Stimulated activated CD8-positive, alpha-beta memory T cell treated with anti-CD3 and anti-CD28 coated beads, Interleukin-2, amount 100 ng/mL, for 48 hours (primary cell): ENCODE measurements around the gene LCN15.
"Not testable (repeated sequence)": the region's sequence is repeated elsewhere in the genome, so short reads cannot be mapped to it uniquely, and the experiment has no call there.

Source experiments
- DNase-seq, 2 donors: peaks; one replicate each; pipeline ENCODE4 v3.0.0-alpha.2; 2020; ENCODE audit warnings: low read depth in 2 of 2

Gene LCN15

GRCh38 chr9:136775191-136775590 lies 10.9 kb upstream of the LCN15 start:
- no peak for DNase-seq

DNA sequence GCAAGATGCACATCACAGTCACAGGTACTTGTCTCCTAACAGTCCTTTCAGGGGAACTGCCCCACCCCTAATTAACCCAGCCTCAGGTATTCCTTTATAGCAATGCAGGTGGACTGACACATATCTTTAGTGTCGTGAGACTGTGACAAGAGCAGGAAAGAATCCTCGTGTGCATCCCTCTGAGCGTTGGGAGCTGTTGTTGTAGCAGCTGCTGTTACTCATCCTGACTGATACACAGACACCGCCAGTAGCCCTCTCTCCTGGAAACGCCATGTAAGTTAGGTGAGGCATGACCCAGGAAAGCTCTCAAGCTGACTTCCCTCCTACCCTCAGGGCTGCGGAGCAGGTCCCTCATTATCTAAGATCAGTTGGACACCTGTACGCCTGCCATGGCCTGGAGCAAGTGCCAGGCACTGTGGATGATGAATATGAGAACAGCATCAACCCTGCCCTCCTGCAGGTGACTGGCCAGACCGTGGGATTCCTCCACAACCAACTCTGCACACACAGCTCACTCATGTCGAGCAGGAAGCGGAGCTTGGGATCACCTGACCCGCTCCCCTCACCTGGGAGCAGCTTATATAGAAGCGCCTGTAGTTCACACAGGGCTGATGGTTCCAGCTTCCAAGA lies 10.2 kb upstream of the LCN15 start:
- DNase-seq, result no peak

DNA sequence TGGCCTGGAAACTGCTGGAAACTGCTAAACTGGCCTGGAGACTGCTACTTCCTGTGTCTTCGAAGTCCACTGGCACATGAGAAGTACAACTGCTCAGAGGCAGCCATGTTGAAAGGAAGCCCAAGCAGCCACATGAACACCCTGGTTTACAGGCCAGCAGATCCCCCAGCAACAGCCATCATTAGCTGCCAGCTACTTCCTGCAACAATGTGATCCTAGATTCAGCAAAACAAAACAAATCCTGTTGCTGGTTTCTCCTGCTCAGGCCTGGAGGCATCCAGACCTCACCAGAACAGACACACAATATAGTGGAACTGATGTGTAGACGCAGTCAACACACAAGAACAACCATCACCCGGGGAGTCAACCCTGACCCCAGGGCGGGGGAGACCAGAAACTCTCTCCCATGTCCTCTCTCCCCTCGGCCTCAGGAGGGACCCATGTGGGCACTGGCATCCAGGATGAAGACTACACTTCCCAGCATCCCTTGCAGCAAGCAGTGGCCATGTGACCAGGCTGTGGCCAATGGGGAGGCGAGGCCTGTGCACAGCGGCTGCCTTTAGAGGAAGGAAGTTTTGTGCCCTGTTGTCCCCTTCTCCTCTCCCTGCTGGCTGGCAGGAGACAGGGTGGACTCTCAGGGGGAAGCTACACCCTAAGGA lies 9.2 kb upstream of the LCN15 start:
- DNase-seq, result no peak

GRCh38 chr9:136771907-136772415 lies 7.6 kb upstream of the LCN15 start:
- no peak for DNase-seq

DNA sequence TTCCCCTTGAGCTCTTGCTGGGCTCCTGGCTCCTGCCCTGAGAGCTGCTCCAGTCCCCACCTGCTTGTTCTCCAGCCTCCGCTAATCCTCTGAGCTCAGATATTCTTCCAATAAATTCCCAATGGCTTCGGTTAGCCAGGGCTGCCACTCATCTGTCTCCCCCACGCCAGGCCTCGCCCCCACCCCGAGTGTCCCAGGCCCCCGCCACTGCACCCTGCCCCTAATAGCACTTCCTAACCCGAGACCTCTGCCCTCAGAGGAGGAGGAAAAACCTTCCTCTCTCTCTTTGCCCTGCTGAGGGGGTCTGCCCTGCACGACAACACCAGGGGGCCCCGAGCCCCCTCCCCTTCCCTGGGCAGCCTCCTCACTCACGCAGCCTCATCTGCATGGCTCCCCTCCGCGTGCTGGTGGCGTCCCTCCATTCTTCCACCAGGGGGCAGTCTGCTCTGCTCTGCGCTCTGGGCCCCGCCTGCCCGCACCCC lies 5.4 kb upstream of the LCN15 start:
- peak in 1 of 2 donors; percentile 44 for DNase-seq

DNA sequence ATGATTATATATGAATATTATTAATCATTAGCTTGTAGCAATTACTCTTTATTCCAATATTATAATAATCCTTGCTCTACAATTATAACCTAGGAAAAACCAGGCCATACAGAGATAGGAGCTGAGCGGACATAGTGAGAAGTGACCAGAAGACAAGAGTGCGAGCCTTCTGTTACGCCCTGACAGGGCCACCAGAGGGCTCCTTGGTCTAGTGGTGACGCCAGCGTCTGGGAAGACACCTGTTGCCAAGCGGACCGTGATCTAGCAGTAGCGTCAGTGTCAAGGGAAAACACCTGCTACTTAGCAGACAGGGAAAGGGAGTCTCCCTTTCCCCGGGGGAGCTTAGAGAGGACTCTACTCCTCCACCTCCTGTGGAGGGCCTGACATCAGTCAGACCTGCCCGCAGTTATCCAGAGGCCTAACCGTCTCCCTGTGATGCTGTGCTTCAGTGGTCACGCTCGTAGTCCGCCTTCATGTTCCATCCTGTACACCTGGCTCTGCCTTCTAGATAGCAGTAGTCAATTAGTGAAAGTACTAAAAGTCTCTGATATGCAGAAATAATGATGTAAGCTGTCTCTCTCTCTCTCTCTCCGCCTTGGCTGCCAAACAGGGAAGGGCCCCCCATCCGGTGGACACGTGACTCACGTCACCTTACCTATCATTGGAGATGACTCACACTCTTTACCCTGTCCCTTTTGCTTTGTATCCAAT lies 2.2 kb upstream of the LCN15 start:
- peak in 1 of 2 donors; percentile 36 for DNase-seq

DNA sequence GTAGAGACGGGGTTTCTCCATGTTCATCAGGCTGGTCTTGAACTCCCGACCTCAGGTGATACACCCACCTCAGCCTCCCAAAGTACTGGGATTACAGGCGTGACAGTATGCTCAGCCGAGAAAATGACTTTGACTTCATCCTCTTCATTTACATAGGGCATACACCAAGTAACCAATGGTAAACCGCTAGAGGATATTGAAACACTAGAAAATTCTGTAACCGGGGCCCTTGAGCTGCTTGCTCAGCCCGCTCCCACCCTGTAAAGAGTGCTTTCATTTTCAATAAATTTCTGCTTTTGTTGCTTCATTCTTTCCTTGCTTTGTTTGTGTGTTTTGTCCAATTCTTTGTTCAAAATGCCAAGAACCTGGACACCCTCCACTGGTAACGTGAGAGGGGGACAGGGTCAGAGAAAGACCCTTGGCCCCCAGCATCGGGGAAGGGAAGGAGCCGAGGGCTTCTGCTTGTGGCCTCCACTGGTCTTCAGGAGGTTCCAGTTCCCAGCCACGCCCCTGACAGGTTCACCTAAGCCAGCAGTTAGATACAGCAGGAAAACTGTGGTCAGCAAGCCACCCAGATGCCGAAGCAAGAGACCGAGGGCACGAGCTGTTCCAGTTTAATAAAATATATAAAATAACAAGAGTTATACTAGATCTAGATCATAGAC lies 1.6 kb upstream of the LCN15 start:
- not testable (repeated sequence) for DNase-seq

DNA sequence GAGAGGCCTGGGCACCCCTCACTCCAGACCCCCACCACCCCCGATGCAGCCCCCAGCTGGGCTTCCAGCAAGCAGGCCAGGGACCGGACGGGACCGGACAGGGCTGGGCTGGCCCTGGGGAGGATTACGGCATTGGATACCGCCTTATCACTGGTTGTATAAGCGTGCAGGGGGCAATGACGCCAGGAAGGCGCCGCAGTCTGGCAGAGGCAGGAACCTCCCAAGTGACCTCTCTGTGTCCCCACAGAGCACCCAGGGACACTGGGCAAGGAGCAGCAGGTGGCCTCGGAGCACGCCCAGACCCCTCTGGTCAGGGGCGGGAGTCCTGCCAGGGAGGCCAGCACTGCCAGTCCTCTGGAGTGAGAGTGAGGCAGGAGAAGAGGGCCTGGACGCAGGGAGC lies 723 bp upstream of the LCN15 start:
- no peak for DNase-seq

GRCh38 chr9:136763649-136764035 lies 676 bp downstream of the LCN15 start:
- DNase-seq, result no peak

GRCh38 chr9:136762915-136763648 lies 1.2 kb downstream of the LCN15 start:
- peak; percentile 50 to 61 for DNase-seq

DNA sequence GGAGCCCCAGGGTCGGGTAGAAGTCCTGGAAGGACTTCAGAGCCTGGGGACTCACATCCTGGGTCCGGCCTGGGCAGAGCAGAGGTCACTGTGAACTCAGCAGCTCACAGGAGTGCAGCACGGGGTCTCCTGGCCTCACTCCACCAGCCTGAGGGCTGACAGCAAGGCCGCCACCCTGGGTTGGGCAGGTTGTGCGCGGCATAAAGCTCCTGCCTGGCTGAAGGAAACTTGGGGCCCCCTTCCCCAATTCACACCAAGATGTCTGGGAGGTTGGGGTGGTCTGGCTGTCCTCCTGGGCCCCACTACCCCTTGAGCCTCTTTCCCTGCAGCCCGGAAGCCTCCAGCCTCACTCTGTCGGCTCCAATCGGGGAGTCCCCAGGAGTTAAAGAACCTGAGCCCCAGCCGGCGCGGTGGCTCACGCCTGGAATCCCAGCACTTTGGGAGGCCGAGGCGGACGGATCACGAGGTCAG lies 2.1 kb downstream of the LCN15 start:
- no peak for DNase-seq

GRCh38 chr9:136761545-136761981 lies 2.8 kb downstream of the LCN15 start:
- DNase-seq, result no peak

GRCh38 chr9:136760834-136761544 lies 3.3 kb downstream of the LCN15 start:
- DNase-seq, result not testable (repeated sequence)

- DNase-seq, result no peak
These were observed 3.9 kb downstream of the LCN15 start for GRCh38 chr9:136760424-136760823.

- DNase-seq, result no peak
These were observed 4.6 kb downstream of the LCN15 start for GRCh38 chr9:136759436-136760325.

DNA sequence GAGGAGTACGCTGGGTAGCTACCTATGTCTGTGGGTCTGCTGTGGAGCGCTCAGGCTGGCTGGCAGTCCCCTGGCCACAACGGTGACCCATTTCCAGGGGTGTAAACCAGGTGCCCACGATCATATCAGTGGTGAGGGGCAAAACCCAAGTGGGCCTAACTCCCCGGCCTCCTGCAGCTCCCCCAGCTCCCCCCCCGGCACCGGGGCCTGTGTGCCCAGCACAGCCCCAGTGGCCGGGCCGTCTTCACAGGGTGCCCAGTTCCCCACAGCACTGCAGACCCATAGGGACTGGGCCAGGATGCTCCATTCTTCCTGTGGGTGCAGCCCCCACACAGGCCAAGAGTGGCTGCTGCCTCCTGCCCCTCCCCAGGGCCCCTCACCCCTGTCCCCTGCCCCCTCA lies 5.3 kb downstream of the LCN15 start:
- DNase-seq, result no peak

DNA sequence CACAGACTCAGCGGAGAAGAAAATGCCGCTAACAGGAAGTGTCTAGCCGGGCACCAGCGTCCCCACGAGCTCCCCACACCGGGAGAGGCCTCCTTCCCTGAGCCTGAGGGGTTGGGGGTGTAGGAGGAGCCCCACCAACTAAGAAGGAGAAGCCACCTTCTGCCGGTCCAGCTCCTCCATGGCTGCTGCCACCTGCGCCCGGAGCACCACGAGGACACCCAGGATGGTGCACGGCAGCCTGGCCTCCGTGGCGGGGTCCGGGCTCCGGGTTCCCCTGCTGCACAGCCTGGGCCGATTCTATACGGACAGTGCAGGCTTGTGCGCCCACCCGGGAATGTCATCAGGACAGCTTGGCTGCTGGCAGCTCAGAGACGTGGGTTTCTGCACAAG lies 6.6 kb downstream of the LCN15 start:
- no peak for DNase-seq

DNA sequence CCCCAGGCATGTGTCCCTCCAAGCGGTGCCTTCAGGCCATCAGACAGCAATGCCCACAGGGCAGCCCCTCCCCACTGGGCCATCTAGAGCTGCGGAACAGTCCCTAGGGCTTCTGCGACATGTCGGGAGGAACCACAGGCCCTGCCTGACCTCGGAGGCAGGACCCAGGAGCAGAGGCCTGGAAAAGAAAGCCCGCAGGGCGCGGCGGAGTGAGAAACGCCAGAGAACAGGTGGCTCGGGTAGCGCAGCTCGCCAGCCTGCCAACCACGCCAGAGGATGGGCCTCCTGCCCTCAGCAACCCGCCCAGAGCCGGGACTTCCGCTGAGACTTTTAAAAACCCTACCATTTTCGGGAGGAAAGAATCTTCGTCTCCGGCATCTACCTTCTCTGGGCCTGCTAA lies 7.0 kb downstream of the LCN15 start:
- no peak for DNase-seq

GRCh38 chr9:136756836-136757235 lies 7.5 kb downstream of the LCN15 start:
- DNase-seq, result no peak

DNA sequence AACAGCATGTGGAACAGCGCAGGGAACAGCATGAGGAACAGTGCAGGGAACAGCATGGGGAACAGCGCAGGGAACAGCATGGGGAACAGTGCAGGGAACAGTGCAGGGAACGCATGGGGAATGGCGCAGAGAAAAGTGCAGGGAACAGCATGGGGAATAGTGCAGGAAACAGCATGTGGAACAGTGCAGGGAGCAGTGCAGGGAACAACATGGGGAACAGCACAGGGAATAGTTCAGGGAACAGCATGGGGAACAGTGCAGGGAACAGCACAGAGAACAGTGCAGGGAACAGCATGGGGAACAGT lies 8.2 kb downstream of the LCN15 start:
- no peak for DNase-seq
